Neuronal stem cell (in vitro differentiated cells): Measurements from ENCODE around the gene ZNF398.

Experiments used
- DNase-seq: peaks from one replicate; pipeline ENCODE4 v3.0.0-alpha.2; 2013; ENCODE audit warnings: low spot score
- H2AFZ ChIP-seq: one replicate; pipeline ENCODE4 v1.6.1; 2013; ENCODE audit warnings: mild to moderate bottlenecking, low read length, inconsistent platforms
- H2AK5ac ChIP-seq: 2 replicates; pipeline ENCODE4 v1.6.1; 2013; ENCODE audit warnings: low read depth, mild to moderate bottlenecking, inconsistent platforms, low read length, moderate library complexity, mixed read lengths
- H2BK120ac ChIP-seq: 2 replicates; pipeline ENCODE4 v1.6.1; 2013; ENCODE audit warnings: low read depth, mild to moderate bottlenecking, inconsistent platforms, low read length, moderate library complexity, mixed read lengths
- H2BK12ac ChIP-seq: one replicate; pipeline ENCODE4 v1.6.1; 2013; ENCODE audit warnings: low read length, inconsistent platforms
- H2BK15ac ChIP-seq: 2 replicates; pipeline ENCODE4 v1.6.1; 2013; ENCODE audit warnings: mild to moderate bottlenecking, low read length, inconsistent platforms, mixed read lengths
- H2BK5ac ChIP-seq: one replicate; pipeline ENCODE4 v1.6.1; 2013; ENCODE audit warnings: inconsistent platforms, mild to moderate bottlenecking, low read length, moderate library complexity
- H3K14ac ChIP-seq: one replicate; pipeline ENCODE4 v1.6.1; 2013; ENCODE audit warnings: low read length, inconsistent platforms
- H3K18ac ChIP-seq: 2 replicates; pipeline ENCODE4 v1.6.1; 2013; ENCODE audit warnings: low read length, inconsistent platforms
- H3K23ac ChIP-seq: 2 replicates; pipeline ENCODE4 v1.6.1; 2013; ENCODE audit warnings: low read depth, mild to moderate bottlenecking, mixed read lengths, low read length, inconsistent platforms; ENCODE audit not compliant: poor library complexity
- H3K27ac ChIP-seq: replicated peaks from 3 replicates; pipeline ENCODE4 v1.5.1; 2013; ENCODE audit warnings: low read length, inconsistent platforms
- H3K27me3 ChIP-seq, 3 experiments: 2 replicates each; pipeline ENCODE4 v1.6.1; 2013; ENCODE audit warnings: low read length in 3 of 3, mild to moderate bottlenecking in 2 of 3, inconsistent platforms in 1 of 3, low read depth in 1 of 3, mixed read lengths in 1 of 3, moderate library complexity in 1 of 3; ENCODE audit not compliant: control insufficient read depth in 3 of 3, insufficient read depth in 3 of 3
- H3K36me3 ChIP-seq, 2 donors: replicated peaks in 1 of 2; 2 replicates each; pipeline ENCODE4 v1.6.1; 2013; ENCODE audit warnings: low read length in 2 of 2; ENCODE audit not compliant: control insufficient read depth in 2 of 2, insufficient read depth in 2 of 2
- H3K4ac ChIP-seq: 2 replicates; pipeline ENCODE4 v1.6.1; 2013; ENCODE audit warnings: inconsistent platforms, mild to moderate bottlenecking, low read length, moderate library complexity
- H3K4me1 ChIP-seq, 2 donors: 1 replicate in 1 of 2; 2 replicates in 1 of 2; pipeline ENCODE4 v1.6.1; 2013; ENCODE audit warnings: low read length in 2 of 2, low read depth in 1 of 2; ENCODE audit not compliant: control insufficient read depth in 2 of 2, insufficient read depth in 1 of 2
- H3K4me2 ChIP-seq: one replicate; pipeline ENCODE4 v1.6.1; 2013; ENCODE audit warnings: mild to moderate bottlenecking, low read length, inconsistent platforms; ENCODE audit not compliant: insufficient read depth, poor library complexity, severe bottlenecking
- H3K4me3 ChIP-seq, 2 donors: 2 replicates each; pipeline ENCODE4 v1.5.1; 2013; ENCODE audit warnings: low read length in 2 of 2, mild to moderate bottlenecking in 2 of 2, inconsistent platforms in 1 of 2, moderate library complexity in 1 of 2
- H3K79me1 ChIP-seq: one replicate; pipeline ENCODE4 v1.6.1; 2013; ENCODE audit warnings: low read depth, mild to moderate bottlenecking, inconsistent platforms, low read length, moderate library complexity
- H3K9ac ChIP-seq: one replicate; pipeline ENCODE4 v1.6.1; 2013; ENCODE audit warnings: mild to moderate bottlenecking, low read depth, low read length, inconsistent platforms; ENCODE audit not compliant: poor library complexity
- H3K9me3 ChIP-seq, 2 donors: replicated peaks in 1 of 2; 2 replicates each; pipeline versions ENCODE3 to v1.6.1; 2013; ENCODE audit warnings: low read length in 2 of 2, mild to moderate bottlenecking in 2 of 2, inconsistent platforms in 1 of 2, low read depth in 1 of 2, mixed read lengths in 1 of 2, moderate library complexity in 1 of 2; ENCODE audit not compliant: control insufficient read depth in 2 of 2, insufficient read depth in 1 of 2
- H4K8ac ChIP-seq: one replicate; pipeline ENCODE4 v1.6.1; 2013; ENCODE audit warnings: low read depth, mild to moderate bottlenecking, inconsistent platforms, low read length, moderate library complexity
- H4K91ac ChIP-seq: one replicate; pipeline ENCODE4 v1.6.1; 2013; ENCODE audit warnings: low read length, low read depth, mild to moderate bottlenecking, inconsistent platforms; ENCODE audit not compliant: poor library complexity
- WGBS, 2 donors: extraction: QIAGEN DNeasy Blood & Tissue Kit; methylation state at CpG; one replicate each; pipeline ENCODE4 v1.1.7; 2013; ENCODE audit warnings: missing lambda C conversion rate in 2 of 2, mixed read lengths in 1 of 2; ENCODE audit not compliant: insufficient read length in 2 of 2, insufficient replicate concordance in 1 of 2; ENCODE audit errors: extremely low coverage in 2 of 2; 5-methylcytosine and 5-hydroxymethylcytosine counted together

The ZNF398 gene

GRCh38 chr7:149161241-149161848 is 14.1 kb downstream of the ZNF398 start:
- no peak overlapping the region for H2BK5ac ChIP-seq
- no peak overlapping the region for H2BK120ac ChIP-seq
- H3K4ac ChIP-seq = no peak overlapping the region
- H3K27me3 ChIP-seq = no peaks in the 10 kb centered on the region
- H3K9me3 ChIP-seq = no peaks in the 10 kb centered on the region
- H3K14ac ChIP-seq = no peak overlapping the region
- no peak overlapping the region for H2BK12ac ChIP-seq
- H3K4me2 ChIP-seq = no peak overlapping the region
- no peak overlapping the region for H4K91ac ChIP-seq
- no peak overlapping the region for H2AK5ac ChIP-seq
- H3K18ac ChIP-seq = no peak overlapping the region
- no peaks in the 10 kb centered on the region for H3K79me1 ChIP-seq
- H3K4me1 ChIP-seq = no peaks in the 10 kb centered on the region
- WGBS, 2 donors = no CpG with 5 or more reads among the region's 5 CpGs
- DNase-seq = no peak
- no peak overlapping the region for H3K9ac ChIP-seq
- H4K8ac ChIP-seq = no peak overlapping the region
- H3K36me3 ChIP-seq = peaks cover 7 to 64% of the 10 kb centered on the region in 2 donors
- H2AFZ ChIP-seq = no peak overlapping the region
- H3K27ac ChIP-seq = no peak overlapping the region
- no peak overlapping the region for H3K4me3 ChIP-seq
- no peak overlapping the region for H3K23ac ChIP-seq
- H2BK15ac ChIP-seq = no peak overlapping the region

GRCh38 chr7:149166142-149166541 is 18.9 kb downstream of the ZNF398 start:
- H3K14ac ChIP-seq = no peak overlapping the region
- H3K79me1 ChIP-seq = no peaks in the 10 kb centered on the region
- H4K91ac ChIP-seq = no peak overlapping the region
- no peak overlapping the region for H2BK12ac ChIP-seq
- H3K23ac ChIP-seq = no peak overlapping the region
- no peaks in the 10 kb centered on the region for H3K4me1 ChIP-seq
- no peak overlapping the region for H3K27ac ChIP-seq
- H3K9me3 ChIP-seq = no peaks in the 10 kb centered on the region
- no peak overlapping the region for H2BK15ac ChIP-seq
- H3K4me2 ChIP-seq = no peak overlapping the region
- no peak overlapping the region for H2BK5ac ChIP-seq
- H2AK5ac ChIP-seq = no peak overlapping the region
- peaks cover 20 to 81% of the 10 kb centered on the region in 2 donors for H3K36me3 ChIP-seq
- no peak overlapping the region for H3K4me3 ChIP-seq
- no peak overlapping the region for H3K4ac ChIP-seq
- no peak overlapping the region for H4K8ac ChIP-seq
- H2BK120ac ChIP-seq = no peak overlapping the region
- H3K9ac ChIP-seq = no peak overlapping the region
- H3K27me3 ChIP-seq = no peaks in the 10 kb centered on the region
- no peak overlapping the region for H3K18ac ChIP-seq
- WGBS, 2 donors = no CpG with 5 or more reads among the region's 1 CpG
- no peak overlapping the region for H2AFZ ChIP-seq
- DNase-seq = no peak

- Histone ChIP-seq H3K36me3 (peaks cover 21 to 78% of the 10 kb centered on the region in 2 donors), H2BK120ac (no peak overlapping the region), H3K4me2 (no peak overlapping the region), H2BK5ac (no peak overlapping the region), H3K23ac (no peak overlapping the region), H2AFZ (no peak overlapping the region), H2AK5ac (no peak overlapping the region), H3K9ac (no peak overlapping the region), H3K18ac (no peak overlapping the region), H4K91ac (no peak overlapping the region), H3K79me1 (no peaks in the 10 kb centered on the region), H3K14ac (no peak overlapping the region), H3K27ac (no peak overlapping the region), H2BK12ac (no peak overlapping the region), H3K4me3 (no peak overlapping the region), H3K27me3 (no peaks in the 10 kb centered on the region), H3K9me3 (no peaks in the 10 kb centered on the region), H3K4me1 (no peaks in the 10 kb centered on the region), H2BK15ac (no peak overlapping the region), H4K8ac (no peak overlapping the region), H3K4ac (no peak overlapping the region)
- DNase-seq = no peak
Observed at GRCh38 chr7:149166630-149167352, 19.5 kb downstream of the ZNF398 start.

GRCh38 chr7:149171892-149172533 is 24.8 kb downstream of the ZNF398 start:
- H3K9ac ChIP-seq = no peak overlapping the region
- H3K36me3 ChIP-seq = peaks cover 21 to 84% of the 10 kb centered on the region in 2 donors
- no peak overlapping the region for H2BK5ac ChIP-seq
- H2AK5ac ChIP-seq = no peak overlapping the region
- no peak overlapping the region for H2BK120ac ChIP-seq
- no peak overlapping the region for H2BK12ac ChIP-seq
- no peaks in the 10 kb centered on the region for H3K27me3 ChIP-seq
- no peaks in the 10 kb centered on the region for H3K4me1 ChIP-seq
- H3K4ac ChIP-seq = no peak overlapping the region
- no peak overlapping the region for H3K27ac ChIP-seq
- H2AFZ ChIP-seq = no peak overlapping the region
- no peak overlapping the region for H3K4me3 ChIP-seq
- peaks cover 2% of the 10 kb centered on the region for H3K79me1 ChIP-seq
- H4K8ac ChIP-seq = no peak overlapping the region
- WGBS, 2 donors = no CpG with 5 or more reads among the region's 9 CpGs
- H3K9me3 ChIP-seq = no peaks in the 10 kb centered on the region
- H4K91ac ChIP-seq = no peak overlapping the region
- no peak overlapping the region for H3K4me2 ChIP-seq
- H2BK15ac ChIP-seq = no peak overlapping the region
- no peak overlapping the region for H3K14ac ChIP-seq
- no peak for DNase-seq
- H3K18ac ChIP-seq = no peak overlapping the region
- H3K23ac ChIP-seq = no peak overlapping the region
